ENCODE results near the gene RTP4. TPM values are rescaled to one million over a fixed set of nuclear protein-coding genes. Genes with fewer than 3 reads are reported as not detected.

The RTP4 gene
- total and polyA plus RNA-seq, 11 donors = 0.38 to 5.4 (median 1.2) TPM

- Histone ChIP-seq H3K9me3 (no peaks in the 10 kb centered on the region), H3K27me3 (peaks cover 0 to 9% (median 0%) of the 10 kb centered on the region in 9 donors), H3K4me1 (peaks cover 0 to 16% (median 10%) of the 10 kb centered on the region in 12 donors), H3K27ac (no peak overlapping the region), H3K4me3 (no peak overlapping the region), H3K36me3 (no peaks in the 10 kb centered on the region)
- DNase-seq (no peak), ATAC-seq (no peak)
- 56 to 87% (median 60%) methylated on average over 1 of the region's 1 CpG for WGBS, 4 donors
- intact Hi-C loops (cut with DNase I) = no loop called here
- TF ChIP-seq POLR2A (IDR thresholded peaks at IDR 0.05) (no peak), CTCF (IDR thresholded peaks at IDR 0.05) (no peak)
Observed at GRCh38 chr3:187321766-187322165, 46.4 kb upstream of the RTP4 start.

DNA sequence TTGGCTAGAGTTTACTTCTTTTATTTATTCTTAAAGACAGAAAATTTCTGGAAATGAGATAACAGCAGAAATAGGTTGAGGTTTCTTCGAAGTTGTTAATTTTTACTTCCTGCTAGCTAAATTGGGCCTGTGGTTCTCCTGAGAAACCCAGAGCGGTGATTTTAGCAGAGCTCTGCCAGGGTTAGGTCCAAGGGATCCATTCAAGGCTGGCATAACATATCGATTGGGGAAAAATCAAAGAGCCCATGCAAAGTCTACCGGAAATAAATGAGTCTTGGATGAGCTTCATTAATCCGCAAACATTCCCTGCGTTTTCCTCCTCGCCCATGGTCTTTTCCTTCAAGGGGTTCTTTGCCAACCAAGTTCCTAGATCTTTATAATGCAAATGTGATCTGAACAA is 45.9 kb upstream of the RTP4 start:
- H3K4me3 ChIP-seq = no peak overlapping the region
- no peak for TF ChIP-seq POLR2A (IDR thresholded peaks at IDR 0.05)
- no peak for TF ChIP-seq CTCF (IDR thresholded peaks at IDR 0.05)
- intact Hi-C loops (cut with DNase I) = no loop called here
- ATAC-seq = no peak
- WGBS, 4 donors = 84 to 90% (median 85%) methylated on average over 7 of the region's 7 CpGs
- no peaks in the 10 kb centered on the region for H3K36me3 ChIP-seq
- no peak for DNase-seq
- H3K27ac ChIP-seq = no peak overlapping the region
- no peaks in the 10 kb centered on the region for H3K9me3 ChIP-seq
- H3K4me1 ChIP-seq = peaks cover 0 to 16% (median 10%) of the 10 kb centered on the region in 12 donors
- H3K27me3 ChIP-seq = peaks cover 0 to 9% (median 0%) of the 10 kb centered on the region in 9 donors

DNA sequence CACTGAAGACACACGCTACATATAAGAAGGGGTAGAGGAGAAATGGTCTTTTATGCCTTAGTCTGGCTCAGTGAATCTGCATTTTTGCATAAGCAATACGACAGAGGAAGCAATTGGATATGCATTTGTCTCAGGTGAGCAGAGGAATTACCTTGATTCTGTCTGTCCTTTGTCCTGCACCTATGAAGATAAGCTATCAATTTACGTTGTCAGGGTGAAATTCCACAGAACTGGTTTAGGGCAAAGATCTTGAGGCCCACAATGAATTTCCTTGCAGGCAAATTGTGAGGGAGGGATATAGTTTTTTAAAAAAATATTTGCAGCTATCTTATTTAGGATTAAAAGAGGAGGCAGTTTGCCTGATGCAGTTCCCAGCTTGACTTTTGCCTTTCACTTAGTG is 45.1 kb upstream of the RTP4 start:
- 70 to 94% (median 79%) methylated on average over 3 of the region's 3 CpGs for WGBS, 4 donors
- TF ChIP-seq CTCF (IDR thresholded peaks at IDR 0.05) = no peak
- TF ChIP-seq POLR2A (IDR thresholded peaks at IDR 0.05) = no peak
- ATAC-seq (no peak), DNase-seq (no peak)
- Histone ChIP-seq H3K27ac (no peak overlapping the region), H3K27me3 (peaks cover 0 to 9% (median 0%) of the 10 kb centered on the region in 9 donors), H3K4me3 (no peak overlapping the region), H3K36me3 (no peaks in the 10 kb centered on the region), H3K4me1 (peaks cover 0 to 16% (median 10%) of the 10 kb centered on the region in 12 donors), H3K9me3 (no peaks in the 10 kb centered on the region)
- intact Hi-C loops (cut with DNase I) = no loop called here

DNA sequence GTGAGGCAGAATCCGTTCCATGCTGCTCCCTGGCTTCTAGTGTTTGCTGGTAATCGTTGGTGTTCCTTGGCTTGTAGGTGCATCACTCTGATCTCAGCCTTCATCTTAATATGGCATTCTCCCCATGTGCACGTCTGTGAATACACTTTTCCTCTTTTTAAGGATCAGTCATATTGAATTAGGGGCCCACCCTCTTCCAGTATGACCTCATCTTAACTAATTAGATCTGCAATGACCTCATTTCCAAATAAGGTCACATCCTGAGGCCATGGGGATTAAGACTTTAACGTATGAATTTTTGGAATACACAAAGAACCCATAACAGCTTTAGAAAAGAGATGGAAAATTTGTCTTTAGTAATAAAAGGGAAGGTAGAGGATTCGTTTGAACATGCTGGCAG is 42.6 kb upstream of the RTP4 start:
- peaks cover 0 to 9% (median 0%) of the 10 kb centered on the region in 9 donors for H3K27me3 ChIP-seq
- H3K36me3 ChIP-seq = no peaks in the 10 kb centered on the region
- no peaks in the 10 kb centered on the region for H3K9me3 ChIP-seq
- no peak for TF ChIP-seq POLR2A (IDR thresholded peaks at IDR 0.05)
- TF ChIP-seq CTCF (IDR thresholded peaks at IDR 0.05) = no peak
- intact Hi-C loops (cut with DNase I) = no loop called here
- ATAC-seq = no peak
- H3K4me1 ChIP-seq = no peaks in the 10 kb centered on the region
- WGBS, 4 donors = 66 to 78% (median 71%) methylated on average over 5 of the region's 5 CpGs
- H3K27ac ChIP-seq = no peak overlapping the region
- H3K4me3 ChIP-seq = no peak overlapping the region
- DNase-seq = no peak

All from heart left ventricle (tissue), 16 donors.